CD4-positive, alpha-beta T cell treated with Interleukin-12 subunit alpha and Interleukin-12 subunit beta, for 1 hour (primary cell): Measurements from ENCODE around the gene LY9.
"Not testable (repeated sequence)": the region's sequence is repeated elsewhere in the genome, so short reads cannot be mapped to it uniquely, and the experiment has no call there.

Experiments used
- DNase-seq: peaks from one replicate; pipeline ENCODE4 v3.0.0-alpha.2; 2020

Gene LY9

DNA sequence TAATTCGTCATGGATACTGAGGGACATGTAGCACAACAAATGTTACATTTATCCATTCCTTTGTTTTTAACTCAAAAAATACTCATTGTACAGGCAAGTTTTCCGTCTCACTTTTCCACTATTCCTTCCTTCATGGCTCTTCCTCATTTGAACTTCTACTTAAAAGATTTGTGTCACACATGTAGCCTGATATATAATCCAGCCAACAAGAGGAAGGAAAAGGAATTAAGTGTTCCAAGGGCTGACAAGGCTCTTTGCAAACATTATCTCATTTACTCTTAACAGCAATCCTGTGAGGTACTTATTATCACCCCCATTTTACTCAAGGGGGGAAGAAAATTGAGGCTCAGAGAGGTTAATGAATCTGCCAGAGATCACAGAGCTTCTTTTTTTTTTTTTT, 43.8 kb downstream of the LY9 start:
- no peak for DNase-seq

GRCh38 chr1:160841079-160841478, 45.1 kb downstream of the LY9 start:
- no peak for DNase-seq

DNA sequence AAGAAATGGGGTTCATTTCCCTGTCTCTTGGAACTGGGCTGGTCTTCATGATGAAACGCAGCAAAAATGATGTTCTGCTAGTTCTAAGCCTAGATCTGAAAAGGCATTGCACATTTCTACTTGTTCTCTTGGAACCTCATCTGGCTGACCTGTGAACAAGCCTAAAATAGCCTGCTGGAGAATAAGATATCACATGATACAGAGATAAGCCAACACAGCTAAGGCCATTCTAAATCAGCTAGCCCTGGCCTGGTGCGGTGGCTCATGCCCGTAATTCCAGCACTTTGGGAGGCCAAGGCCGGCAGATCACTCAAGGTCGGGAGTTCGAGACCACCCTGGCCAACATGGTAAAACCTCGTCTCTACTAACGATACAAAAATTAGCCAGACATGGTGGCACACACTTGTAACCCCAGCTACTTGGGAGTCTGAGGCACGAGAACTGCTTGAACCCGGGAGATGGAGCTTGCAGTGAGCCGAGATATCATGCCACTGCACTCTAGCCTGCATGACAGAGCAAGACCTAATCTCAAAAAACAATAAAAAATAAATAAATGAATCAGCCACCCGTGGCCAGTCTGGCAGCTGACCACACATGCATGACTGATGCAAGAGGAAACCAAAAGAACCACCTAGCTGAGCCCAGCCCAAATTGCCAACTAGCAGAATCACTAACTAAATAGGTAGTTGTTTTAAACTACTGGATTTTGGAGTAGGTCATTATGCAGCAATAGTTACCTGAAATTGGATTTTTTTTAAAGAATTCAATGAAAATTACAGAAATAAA, 48.7 kb downstream of the LY9 start:
- DNase-seq, result no peak

- no peak for DNase-seq
These were observed 50.3 kb downstream of the LY9 start for GRCh38 chr1:160846281-160846680.

- no peak for DNase-seq
These were observed 54.6 kb downstream of the LY9 start for GRCh38 chr1:160850541-160850940.

GRCh38 chr1:160850993-160851392, 55.0 kb downstream of the LY9 start:
- no peak for DNase-seq

DNA sequence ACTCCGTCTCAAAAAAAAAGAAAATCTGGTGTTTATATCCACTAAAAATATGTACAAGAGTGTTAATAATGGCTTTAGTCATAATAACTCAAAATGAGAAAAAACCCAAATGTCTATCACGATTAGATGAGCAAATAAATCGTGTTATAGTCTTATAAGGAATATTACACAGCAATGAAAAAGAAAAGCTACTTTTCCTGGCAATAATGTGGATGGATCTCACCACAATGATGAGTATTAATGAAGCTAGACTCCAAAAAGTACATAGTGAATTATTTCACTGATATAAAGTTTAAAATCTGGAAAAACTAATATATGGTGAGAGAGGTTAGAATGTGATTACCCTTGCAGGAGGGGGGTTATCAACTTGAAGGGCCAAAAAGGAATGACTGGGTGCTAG, 57.0 kb downstream of the LY9 start:
- no peak for DNase-seq

DNA sequence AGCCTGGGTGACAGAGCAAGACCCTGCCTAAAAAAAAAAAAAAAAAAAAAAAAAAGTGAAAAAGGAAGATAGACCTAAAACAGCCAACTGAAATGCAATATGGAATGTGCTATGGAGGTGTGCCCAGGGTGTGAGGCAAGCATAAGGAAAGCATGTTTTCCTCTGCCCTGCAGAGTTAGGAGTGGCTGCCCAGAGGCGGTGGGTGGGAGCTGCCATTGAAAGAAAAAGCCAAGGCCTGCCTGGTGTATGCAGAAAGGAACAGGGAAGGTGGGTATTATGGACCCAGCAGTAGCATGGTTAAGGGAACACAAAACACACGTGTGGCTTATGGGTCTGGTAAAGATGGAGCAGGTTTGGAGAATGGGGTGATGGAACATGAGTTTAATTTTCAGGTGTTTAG, 57.8 kb downstream of the LY9 start:
- DNase-seq, result no peak

DNA sequence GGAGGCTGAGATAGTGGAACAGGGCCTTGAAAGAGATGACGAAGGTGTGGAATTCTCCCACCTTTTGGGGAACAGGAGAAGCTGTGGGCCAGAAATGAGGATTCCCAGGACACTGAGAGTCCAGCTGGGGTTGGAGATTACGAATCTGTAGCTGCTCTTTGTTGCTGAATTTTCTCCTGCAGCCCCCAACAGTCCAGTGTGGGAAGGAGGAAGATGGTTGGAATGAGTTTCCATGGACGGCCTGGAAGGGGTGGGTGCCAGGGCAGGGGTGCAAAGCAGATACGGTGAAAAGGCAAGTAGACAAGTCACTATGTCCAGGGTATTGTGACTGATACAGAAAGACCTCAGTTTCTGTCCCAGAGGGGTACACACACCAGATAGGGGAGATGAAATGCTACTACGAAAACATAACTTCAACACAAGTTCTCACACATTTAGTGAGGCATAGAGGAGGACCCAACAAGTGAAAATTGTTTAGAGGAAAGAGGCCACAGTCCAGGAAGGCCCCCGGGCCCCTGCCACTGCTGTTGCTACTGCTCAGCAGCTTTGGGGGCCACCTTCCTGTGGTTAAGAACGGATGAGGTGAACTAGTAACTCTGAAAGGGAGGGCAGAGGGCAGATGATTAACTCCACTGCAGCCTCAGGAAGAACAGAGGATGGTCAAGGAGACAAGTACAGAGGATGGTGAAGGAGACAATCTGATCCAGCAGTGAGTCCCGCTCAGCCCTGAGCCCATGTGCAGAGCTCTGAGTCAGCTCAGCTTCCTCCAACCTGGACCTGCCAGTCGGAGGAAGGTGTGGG, 59.4 kb downstream of the LY9 start:
- peak; percentile 29 for DNase-seq

DNA sequence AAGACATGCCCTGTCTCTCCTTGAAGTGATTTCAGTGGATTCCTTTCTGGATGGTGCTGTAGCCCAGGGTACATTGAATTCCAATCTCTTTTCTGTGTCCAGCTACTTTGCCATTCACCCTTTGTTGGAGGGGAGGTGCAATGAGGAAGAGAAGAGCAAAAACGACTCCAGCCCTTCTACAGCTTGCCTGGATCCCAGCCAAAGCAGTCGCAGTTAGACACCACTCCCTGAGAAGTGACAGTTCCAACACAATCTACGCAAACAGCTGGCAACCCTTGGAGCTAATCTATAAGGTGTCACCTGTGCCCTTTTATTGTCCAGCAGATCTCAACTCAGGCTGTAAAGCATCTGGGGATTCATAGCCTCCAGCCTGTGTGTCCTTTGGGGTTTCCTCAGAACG, 62.1 kb downstream of the LY9 start:
- no peak for DNase-seq

DNA sequence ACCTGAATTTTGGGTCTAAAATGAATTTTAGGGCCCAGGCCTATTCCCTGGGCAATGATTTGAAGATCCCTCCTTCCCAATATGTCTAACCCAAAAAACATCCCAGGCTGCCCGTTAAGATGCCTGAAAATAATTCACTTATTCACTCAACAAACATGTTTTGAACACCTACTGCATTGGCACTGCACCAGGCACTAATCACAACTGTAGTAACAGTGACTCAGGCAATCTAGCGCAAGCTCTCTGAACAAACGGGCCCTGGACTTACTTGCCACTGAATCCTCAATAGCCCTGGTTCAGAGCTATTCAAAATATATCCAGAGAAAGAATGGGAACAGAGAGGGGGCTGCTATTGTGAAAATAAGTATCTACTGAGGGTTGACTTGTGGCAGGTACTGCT, 62.5 kb downstream of the LY9 start:
- no peak for DNase-seq

DNA sequence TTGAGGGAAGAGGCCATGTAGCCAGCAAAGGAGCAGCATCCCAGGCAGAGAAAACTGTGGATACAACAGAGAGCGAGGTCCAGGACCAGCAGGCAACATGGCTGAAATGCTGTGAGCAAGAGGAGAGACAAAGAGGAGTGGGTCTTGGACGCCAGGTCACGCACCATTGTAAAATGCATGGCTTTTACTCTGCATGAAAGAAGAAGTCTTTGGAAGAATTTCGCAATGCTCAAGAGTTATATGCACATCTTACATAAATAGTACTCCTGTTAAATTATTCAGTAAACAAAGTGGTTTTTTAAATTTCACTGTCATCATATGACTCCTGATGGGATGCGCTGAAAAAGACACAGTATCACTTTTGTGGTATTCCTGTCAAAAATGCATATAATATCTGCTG, 63.2 kb downstream of the LY9 start:
- no peak for DNase-seq

DNA sequence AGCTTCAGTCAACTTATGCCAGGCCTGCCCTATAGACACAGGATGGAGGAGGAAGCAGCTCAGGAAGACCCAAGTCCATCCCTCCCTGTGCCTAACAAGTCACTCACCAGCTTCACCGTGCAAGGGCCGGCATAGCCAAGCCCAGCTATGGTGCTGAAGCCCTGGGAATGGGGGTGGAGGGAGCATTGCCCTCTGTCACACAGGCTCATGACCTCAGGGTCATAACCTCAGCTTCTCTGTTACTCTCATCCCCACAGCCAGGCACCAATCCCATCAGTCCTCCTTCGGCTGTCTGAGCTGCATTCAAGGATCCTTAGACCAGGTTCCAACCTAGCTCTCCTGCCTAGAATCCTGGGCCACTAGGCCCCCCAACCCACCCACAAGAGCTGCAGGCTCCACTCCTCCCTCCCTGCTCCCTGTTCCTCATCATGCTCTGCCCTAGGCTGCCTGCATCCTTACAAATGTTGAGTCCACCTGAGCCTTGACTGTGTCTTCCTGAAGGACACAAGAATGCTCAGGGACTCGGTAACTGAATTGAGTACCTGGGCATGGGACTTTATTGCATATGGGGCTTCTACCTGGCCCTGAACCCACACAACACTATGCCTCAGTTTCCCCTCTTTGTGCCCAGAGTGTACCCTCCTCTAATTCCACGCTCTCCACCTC, 65.0 kb downstream of the LY9 start:
- no peak for DNase-seq

- DNase-seq, result peak; percentile 65
These were observed 66.5 kb downstream of the LY9 start, which contains the start of gene CD244 for GRCh38 chr1:160862203-160863060. TSS of gene CD244 (minus strand) at chr1:160862887. CDS start at chr1:160862677, 210 bp downstream.

DNA sequence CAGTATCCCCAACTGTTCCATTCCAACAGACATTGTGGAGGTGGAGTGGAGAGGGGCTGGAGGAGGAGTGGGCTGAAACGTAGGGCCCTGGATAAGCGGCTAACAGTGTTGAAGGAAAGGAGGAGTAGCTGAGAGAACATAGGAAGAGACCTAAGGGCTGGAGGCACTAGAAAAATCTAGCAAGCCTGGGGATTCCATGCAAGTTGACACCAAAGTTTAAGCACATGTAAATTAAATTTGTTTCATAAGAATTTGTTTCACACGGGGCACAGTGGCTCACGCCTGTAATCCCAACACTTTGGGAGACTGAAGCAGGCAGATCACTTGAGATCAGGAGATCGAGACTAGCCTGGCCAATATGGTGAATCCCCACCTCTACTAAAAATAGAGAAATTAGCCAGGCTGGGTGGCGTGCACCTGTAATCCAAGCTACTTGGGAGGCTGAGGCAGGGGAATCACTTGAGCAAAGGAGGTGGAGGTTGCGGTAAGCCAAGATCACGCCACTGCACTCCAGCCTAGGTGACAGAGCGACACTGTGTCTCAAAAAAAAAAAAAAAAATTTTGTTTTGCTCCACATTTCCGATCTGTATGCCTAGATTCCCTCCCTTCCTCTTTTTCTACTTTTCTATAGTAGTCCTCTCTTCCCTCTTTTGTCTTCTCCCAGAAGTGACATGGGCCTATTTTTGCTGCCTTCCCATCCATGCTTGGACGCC, 67.2 kb downstream of the LY9 start:
- DNase-seq, result no peak

GRCh38 chr1:160863774-160864131, 67.8 kb downstream of the LY9 start:
- DNase-seq, result no peak

GRCh38 chr1:160864173-160864572, 68.2 kb downstream of the LY9 start:
- DNase-seq, result no peak

GRCh38 chr1:160865337-160865736, 69.4 kb downstream of the LY9 start:
- no peak for DNase-seq

GRCh38 chr1:160866001-160866694, 70.2 kb downstream of the LY9 start:
- DNase-seq, result no peak

GRCh38 chr1:160866695-160867260, 70.8 kb downstream of the LY9 start:
- no peak for DNase-seq

GRCh38 chr1:160867651-160868050, 71.7 kb downstream of the LY9 start:
- DNase-seq, result not testable (repeated sequence)
